GM12874 (cell line): ENCODE data around the gene ABCD1.

Experiments
- TF ChIP-seq, protein P1 (sequence below): IDR thresholded peaks from 2 replicates; pipeline ENCODE4 v1.5.1; 2011; ENCODE audit warnings: low read depth, mild to moderate bottlenecking, control low read depth, low read length, moderate library complexity; ENCODE audit not compliant: insufficient read depth

Gene ABCD1

DNA sequence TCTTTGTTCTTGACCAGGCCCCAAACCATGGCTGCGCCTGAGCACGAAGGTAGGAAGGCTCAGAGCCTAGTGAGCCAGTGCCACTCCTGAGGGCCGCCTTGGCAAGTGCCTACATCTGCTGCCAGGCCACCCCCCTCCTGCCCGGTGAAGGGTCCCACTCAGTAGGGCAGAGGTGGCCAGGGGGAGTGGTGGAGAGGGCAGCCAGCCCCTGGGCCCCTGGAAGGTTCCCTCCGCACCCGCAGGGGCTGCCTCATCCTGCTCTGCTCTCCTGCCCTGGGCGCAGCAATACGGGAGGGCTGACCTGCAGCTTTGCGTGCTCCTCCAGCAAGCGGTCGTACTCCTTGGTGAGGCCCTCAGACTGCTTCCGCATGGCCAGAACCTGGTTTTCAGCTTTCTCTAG, 22.9 kb upstream of the ABCD1 start:
- TF ChIP-seq, protein P1, sequence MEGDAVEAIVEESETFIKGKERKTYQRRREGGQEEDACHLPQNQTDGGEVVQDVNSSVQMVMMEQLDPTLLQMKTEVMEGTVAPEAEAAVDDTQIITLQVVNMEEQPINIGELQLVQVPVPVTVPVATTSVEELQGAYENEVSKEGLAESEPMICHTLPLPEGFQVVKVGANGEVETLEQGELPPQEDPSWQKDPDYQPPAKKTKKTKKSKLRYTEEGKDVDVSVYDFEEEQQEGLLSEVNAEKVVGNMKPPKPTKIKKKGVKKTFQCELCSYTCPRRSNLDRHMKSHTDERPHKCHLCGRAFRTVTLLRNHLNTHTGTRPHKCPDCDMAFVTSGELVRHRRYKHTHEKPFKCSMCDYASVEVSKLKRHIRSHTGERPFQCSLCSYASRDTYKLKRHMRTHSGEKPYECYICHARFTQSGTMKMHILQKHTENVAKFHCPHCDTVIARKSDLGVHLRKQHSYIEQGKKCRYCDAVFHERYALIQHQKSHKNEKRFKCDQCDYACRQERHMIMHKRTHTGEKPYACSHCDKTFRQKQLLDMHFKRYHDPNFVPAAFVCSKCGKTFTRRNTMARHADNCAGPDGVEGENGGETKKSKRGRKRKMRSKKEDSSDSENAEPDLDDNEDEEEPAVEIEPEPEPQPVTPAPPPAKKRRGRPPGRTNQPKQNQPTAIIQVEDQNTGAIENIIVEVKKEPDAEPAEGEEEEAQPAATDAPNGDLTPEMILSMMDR, result no peak

DNA sequence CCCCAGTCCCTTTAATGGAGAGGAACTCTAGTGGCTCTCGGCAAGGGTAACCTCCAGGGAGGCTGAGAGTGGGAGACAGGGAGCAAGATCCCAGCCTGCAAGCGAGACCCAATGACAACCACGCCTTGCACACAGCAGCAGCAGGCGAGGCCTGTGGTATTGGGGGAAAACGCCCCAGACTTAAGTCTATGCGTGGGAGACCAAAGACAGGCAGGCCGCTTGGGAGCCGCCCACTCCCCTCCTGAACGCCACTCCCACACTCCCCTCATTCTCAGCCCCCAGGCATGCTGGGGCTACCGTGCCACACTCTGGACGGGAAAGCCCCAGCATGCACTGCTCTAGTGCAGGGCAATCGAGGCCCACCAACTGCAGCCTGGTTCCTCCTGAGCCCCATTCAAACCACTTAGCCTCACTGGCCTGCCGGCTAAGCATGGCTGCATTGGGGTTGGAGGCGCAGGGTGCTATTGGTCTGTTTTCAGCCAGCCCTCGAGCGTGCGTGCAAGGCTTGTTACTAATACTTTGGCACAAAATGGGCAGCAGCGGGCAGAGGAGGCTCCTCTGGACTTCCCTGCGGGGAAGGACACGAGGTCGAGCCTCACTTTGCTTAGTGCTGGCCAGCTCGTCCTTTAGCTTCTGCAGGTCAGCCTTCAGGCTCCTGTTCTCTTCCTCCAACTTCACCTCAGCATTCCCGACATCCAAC, 22.2 kb upstream of the ABCD1 start:
- TF ChIP-seq, protein P1, result no peak

DNA sequence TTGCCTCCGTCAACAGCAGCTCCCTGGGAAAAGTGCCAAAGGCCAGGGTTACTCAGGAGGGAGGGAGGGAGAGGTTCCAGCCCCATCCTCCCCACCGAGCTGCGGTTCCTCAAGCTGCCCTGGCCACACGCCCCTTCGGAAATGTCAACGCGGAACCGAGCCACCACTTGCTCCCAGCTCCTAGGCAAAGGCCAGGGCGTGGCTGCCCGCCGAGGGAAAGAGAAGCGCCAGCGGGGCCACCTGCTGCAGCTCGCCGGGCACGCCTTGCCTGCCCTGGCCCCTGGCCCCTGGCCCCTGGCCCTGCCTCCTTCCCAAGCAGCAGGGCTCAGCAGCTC, 21.7 kb upstream of the ABCD1 start:
- TF ChIP-seq, protein P1, result no peak

DNA sequence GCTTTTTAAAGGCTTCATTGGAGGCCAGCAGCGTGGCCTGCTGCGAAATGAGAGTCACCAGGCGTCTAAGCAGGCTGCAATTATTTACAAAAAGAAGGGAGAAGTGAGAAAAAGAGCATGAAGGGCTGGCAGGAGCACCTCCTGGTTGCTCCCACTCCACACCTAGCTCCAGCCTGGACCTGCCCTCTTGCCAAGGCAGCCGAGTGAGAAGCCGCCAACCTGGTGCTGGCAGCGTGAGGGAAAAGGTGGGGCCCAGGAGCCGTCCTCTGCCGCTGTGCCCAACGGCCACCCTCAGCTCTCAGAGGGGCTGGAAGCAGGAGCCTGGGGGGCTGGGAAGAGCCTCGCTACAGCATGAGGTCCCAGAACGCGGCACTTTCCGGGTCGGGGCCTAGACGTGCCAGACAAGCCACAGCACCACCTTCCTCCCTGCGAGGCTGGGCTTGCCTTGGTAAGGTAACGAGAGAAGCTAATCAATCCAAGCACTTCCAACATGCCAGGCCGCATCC, 20.6 kb upstream of the ABCD1 start:
- TF ChIP-seq, protein P1, result no peak

DNA sequence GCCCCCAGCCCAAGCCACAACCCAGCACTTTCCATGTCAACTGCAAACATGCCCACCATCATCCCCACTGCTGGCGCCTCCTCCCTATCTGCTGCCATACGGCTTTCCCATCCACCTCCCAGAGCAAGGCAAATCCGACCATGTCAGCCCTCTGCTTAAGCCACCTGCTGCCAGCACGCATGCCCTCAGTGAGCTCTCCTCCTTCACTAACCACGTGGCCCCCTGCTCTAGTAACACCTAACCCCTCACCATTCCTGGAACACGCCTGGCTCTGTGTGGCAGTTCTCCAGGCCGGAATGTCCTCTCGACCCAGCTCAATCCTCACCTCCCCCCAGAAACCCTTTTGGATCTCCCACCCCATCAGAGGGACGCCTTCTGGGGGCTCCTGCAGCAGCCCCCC, 17.9 kb upstream of the ABCD1 start:
- TF ChIP-seq, protein P1, result no peak

DNA sequence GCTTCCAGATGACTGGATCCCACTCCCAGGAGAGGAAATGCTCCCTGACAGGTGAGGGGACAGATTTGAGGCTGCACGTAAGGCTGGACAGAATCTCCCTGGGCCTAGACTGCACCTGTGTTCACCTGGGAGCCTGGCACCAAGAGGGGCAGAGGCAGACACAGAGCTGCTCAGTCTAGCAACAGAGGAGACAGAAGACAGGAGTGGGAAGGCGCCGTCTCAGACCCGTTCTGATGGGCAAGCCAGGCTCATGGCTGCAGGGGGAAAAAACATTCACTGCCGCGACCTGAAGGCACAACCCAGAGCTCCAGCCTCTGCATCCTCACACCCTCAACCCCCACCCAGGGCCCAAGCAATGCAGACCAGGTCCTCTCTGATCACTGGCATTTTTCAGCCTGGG, 17.2 kb upstream of the ABCD1 start:
- TF ChIP-seq, protein P1, result no peak

DNA sequence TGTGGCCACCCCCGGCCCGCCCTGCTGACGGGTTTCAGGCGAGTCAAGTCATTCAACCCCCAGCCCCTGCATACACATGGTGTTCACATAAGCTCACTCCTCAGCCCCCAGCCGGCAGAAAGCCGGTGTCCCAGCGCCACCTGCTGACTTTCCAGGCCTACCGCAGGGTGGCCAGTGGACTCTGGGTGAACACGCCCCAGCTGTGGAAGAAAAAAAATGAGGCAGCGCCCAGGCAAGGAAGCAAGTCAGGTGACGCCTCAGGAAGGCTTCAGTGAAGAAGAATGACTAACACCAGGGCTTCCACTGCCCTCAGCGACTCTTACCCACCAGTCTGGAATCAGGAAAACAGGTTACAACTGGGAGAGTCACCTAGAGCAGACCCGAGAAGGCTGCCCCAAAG, 16.2 kb upstream of the ABCD1 start:
- TF ChIP-seq, protein P1, result peak; percentile 34; the same call in 1 of the 2 replicates
